Activated CD4-positive, CD25-positive, alpha-beta regulatory T cell treated with anti-CD3 and anti-CD28 coated beads, Interleukin-2, amount 50 U/mL, for 16 hours (primary cell): Measurements from ENCODE around the gene DNAI7.
A peak's percentile ranks its signal among the peaks of the same experiment; 100 is the strongest.

Source experiments
- DNase-seq: peaks from one replicate; pipeline ENCODE4 v3.0.0-alpha.2; 2020; ENCODE audit warnings: low read depth, low spot score

DNAI7 gene

GRCh38 chr12:25195056-25195971 is at the start of gene DNAI7, which contains the start of gene ETFRF1:
DNAI7 (minus strand) TSS chr12:25195160; CDS start chr12:25195078, 82 bp downstream.
ETFRF1 (plus strand) TSS chr12:25195237; CDS start chr12:25203957, 8,720 bp downstream.
- DNase-seq, result peak; percentile 85

- DNase-seq, result no peak
These were observed 48.7 kb upstream of the DNAI7 start for GRCh38 chr12:25243680-25243990.

- no peak for DNase-seq
These were observed 48.2 kb upstream of the DNAI7 start for GRCh38 chr12:25242981-25243679.

GRCh38 chr12:25241167-25242020 is 46.4 kb upstream of the DNAI7 start:
- no peak for DNase-seq

GRCh38 chr12:25236626-25237025 is 41.7 kb upstream of the DNAI7 start:
- DNase-seq, result no peak

GRCh38 chr12:25236190-25236589 is 41.2 kb upstream of the DNAI7 start:
- DNase-seq, result no peak

GRCh38 chr12:25213338-25213737 is 18.4 kb upstream of the DNAI7 start:
- DNase-seq, result no peak

- no peak for DNase-seq
These were observed 13.6 kb upstream of the DNAI7 start for GRCh38 chr12:25208554-25208953.

- no peak for DNase-seq
These were observed 12.9 kb upstream of the DNAI7 start for GRCh38 chr12:25207846-25208245.

- no peak for DNase-seq
These were observed 12.5 kb upstream of the DNAI7 start for GRCh38 chr12:25207411-25207810.

- DNase-seq, result no peak
These were observed 7.2 kb upstream of the DNAI7 start for GRCh38 chr12:25202137-25202536.

- DNase-seq, result no peak
These were observed 5.7 kb upstream of the DNAI7 start for GRCh38 chr12:25200703-25201102.

GRCh38 chr12:25197608-25198007 is 2.6 kb upstream of the DNAI7 start:
- DNase-seq, result no peak

- no peak for DNase-seq
These were observed 271 bp downstream of the DNAI7 start for GRCh38 chr12:25194722-25195055.

GRCh38 chr12:25194214-25194613 is 746 bp downstream of the DNAI7 start:
- DNase-seq, result no peak

GRCh38 chr12:25190793-25191192 is 4.2 kb downstream of the DNAI7 start:
- no peak for DNase-seq

- DNase-seq, result no peak
These were observed 5.3 kb downstream of the DNAI7 start for GRCh38 chr12:25189656-25190055.

- no peak for DNase-seq
These were observed 7.2 kb downstream of the DNAI7 start for GRCh38 chr12:25187781-25188180.

- no peak for DNase-seq
These were observed 8.1 kb downstream of the DNAI7 start for GRCh38 chr12:25186788-25187402.

GRCh38 chr12:25186038-25186787 is 8.7 kb downstream of the DNAI7 start:
- no peak for DNase-seq

GRCh38 chr12:25184132-25184531 is 10.8 kb downstream of the DNAI7 start:
- DNase-seq, result no peak
